ENCODE data around the gene TMEM267. TPM values are rescaled to one million over a fixed set of nuclear protein-coding genes. Genes with fewer than 3 reads are reported as not detected.

TMEM267 gene
- polyA plus RNA-seq, 3 donors: 4.4 to 13.9 (median 11.8) TPM

GRCh38 chr5:43401827-43402226 lies 81.8 kb downstream of the TMEM267 start:
- Mint-ChIP-seq H3K36me3 (no peaks in the 10 kb centered on the region), H3K9me3 (peaks cover 0 to 8% (median 4%) of the 10 kb centered on the region in 7 donors), H3K4me1 (peaks cover 5% of the 10 kb centered on the region), H3K27ac (no peak overlapping the region), H3K4me3 (no peak overlapping the region), H3K27me3 (ENCODE audit: low read depth in 3 of 3) (peaks cover 0 to 6% (median 2%) of the 10 kb centered on the region in 3 donors)
- no peak overlapping the region for H2AFZ ChIP-seq (ENCODE audit: insufficient read depth, low read depth, low read length, poor library complexity, severe bottlenecking)
- H3K9me3 ChIP-seq (replicated peaks in 1 of 2; ENCODE audit: control insufficient read depth in 1 of 2, insufficient read depth in 1 of 2, low read length in 2 of 2): no peaks in the 10 kb centered on the region
- no peaks in the 10 kb centered on the region for H3K27me3 ChIP-seq (ENCODE audit: control insufficient read depth in 2 of 2, insufficient read depth in 2 of 2, low read length in 2 of 2)
- intact Hi-C loops (cut with micrococcal nuclease): no loop called here
- peaks cover 3 to 7% of the 10 kb centered on the region in 2 donors for H3K4me1 ChIP-seq (ENCODE audit: control insufficient read depth in 1 of 2, insufficient read depth in 2 of 2, low read length in 2 of 2)
- no peak overlapping the region for H3K4me3 ChIP-seq (replicated peaks in 1 of 3; ENCODE audit: low read depth in 2 of 3, low read length in 3 of 3)
- no peaks in the 10 kb centered on the region for H4K20me1 ChIP-seq (ENCODE audit: insufficient read depth, low read length)
- H3K27ac ChIP-seq (ENCODE audit: low read depth in 1 of 2, low read length in 2 of 2): no peak overlapping the region
- H3K36me3 ChIP-seq (replicated peaks in 1 of 2; ENCODE audit: control insufficient read depth in 1 of 2, insufficient read depth in 2 of 2, low read length in 2 of 2): no peaks in the 10 kb centered on the region
- no peak overlapping the region for H3K9ac ChIP-seq (ENCODE audit: insufficient read depth, low read length, poor library complexity, severe bottlenecking)
- DNase-seq: no peak
- H3K79me2 ChIP-seq (ENCODE audit: insufficient read depth, low read length): no peaks in the 10 kb centered on the region
- no peak overlapping the region for H3K4me2 ChIP-seq (replicated peaks; ENCODE audit: extremely low read depth, low read length, poor library complexity, severe bottlenecking)
- WGBS (ENCODE audit: insufficient coverage): no CpG with 5 or more reads among the region's 1 CpG
- TF ChIP-seq CTCF (IDR thresholded peaks at IDR 0.05): no peak

- Histone ChIP-seq H3K27me3 (ENCODE audit: control insufficient read depth in 2 of 2, insufficient read depth in 2 of 2, low read length in 2 of 2) (no peaks in the 10 kb centered on the region), H3K36me3 (replicated peaks in 1 of 2; ENCODE audit: control insufficient read depth in 1 of 2, insufficient read depth in 2 of 2, low read length in 2 of 2) (no peaks in the 10 kb centered on the region), H3K79me2 (ENCODE audit: insufficient read depth, low read length) (no peaks in the 10 kb centered on the region), H3K27ac (ENCODE audit: low read depth in 1 of 2, low read length in 2 of 2) (no peak overlapping the region), H2AFZ (ENCODE audit: insufficient read depth, low read depth, low read length, poor library complexity, severe bottlenecking) (no peak overlapping the region), H3K9ac (ENCODE audit: insufficient read depth, low read length, poor library complexity, severe bottlenecking) (no peak overlapping the region), H3K4me3 (replicated peaks in 1 of 3; ENCODE audit: low read depth in 2 of 3, low read length in 3 of 3) (no peak overlapping the region), H4K20me1 (ENCODE audit: insufficient read depth, low read length) (no peaks in the 10 kb centered on the region), H3K9me3 (replicated peaks in 1 of 2; ENCODE audit: control insufficient read depth in 1 of 2, insufficient read depth in 1 of 2, low read length in 2 of 2) (no peaks in the 10 kb centered on the region), H3K4me1 (ENCODE audit: control insufficient read depth in 1 of 2, insufficient read depth in 2 of 2, low read length in 2 of 2) (peaks cover 3 to 9% of the 10 kb centered on the region in 2 donors), H3K4me2 (replicated peaks; ENCODE audit: extremely low read depth, low read length, poor library complexity, severe bottlenecking) (no peak overlapping the region)
- TF ChIP-seq CTCF (IDR thresholded peaks at IDR 0.05): no peak
- intact Hi-C loops (cut with micrococcal nuclease): no loop called here
- H3K4me3 Mint-ChIP-seq: no peak overlapping the region
- peaks cover 3 to 14% (median 7%) of the 10 kb centered on the region in 3 donors for H3K27me3 Mint-ChIP-seq (ENCODE audit: low read depth in 3 of 3)
- no peak overlapping the region for H3K27ac Mint-ChIP-seq
- no CpG with 5 or more reads among the region's 3 CpGs for WGBS (ENCODE audit: insufficient coverage)
- no peak for DNase-seq
- H3K4me1 Mint-ChIP-seq: peaks cover 9% of the 10 kb centered on the region
- peaks cover 0 to 7% (median 4%) of the 10 kb centered on the region in 7 donors for H3K9me3 Mint-ChIP-seq
- H3K36me3 Mint-ChIP-seq: no peaks in the 10 kb centered on the region
Observed at GRCh38 chr5:43400082-43400481, 83.6 kb downstream of the TMEM267 start.
